ENCODE results near the gene NEURL1B. TPM values are rescaled to one million over a fixed set of nuclear protein-coding genes. Genes with fewer than 3 reads are reported as not detected.

Gene NEURL1B
- polyA plus RNA-seq, 1 of the 3 experiments (the other 2 are of a cell fraction), result 2.8 TPM

DNA sequence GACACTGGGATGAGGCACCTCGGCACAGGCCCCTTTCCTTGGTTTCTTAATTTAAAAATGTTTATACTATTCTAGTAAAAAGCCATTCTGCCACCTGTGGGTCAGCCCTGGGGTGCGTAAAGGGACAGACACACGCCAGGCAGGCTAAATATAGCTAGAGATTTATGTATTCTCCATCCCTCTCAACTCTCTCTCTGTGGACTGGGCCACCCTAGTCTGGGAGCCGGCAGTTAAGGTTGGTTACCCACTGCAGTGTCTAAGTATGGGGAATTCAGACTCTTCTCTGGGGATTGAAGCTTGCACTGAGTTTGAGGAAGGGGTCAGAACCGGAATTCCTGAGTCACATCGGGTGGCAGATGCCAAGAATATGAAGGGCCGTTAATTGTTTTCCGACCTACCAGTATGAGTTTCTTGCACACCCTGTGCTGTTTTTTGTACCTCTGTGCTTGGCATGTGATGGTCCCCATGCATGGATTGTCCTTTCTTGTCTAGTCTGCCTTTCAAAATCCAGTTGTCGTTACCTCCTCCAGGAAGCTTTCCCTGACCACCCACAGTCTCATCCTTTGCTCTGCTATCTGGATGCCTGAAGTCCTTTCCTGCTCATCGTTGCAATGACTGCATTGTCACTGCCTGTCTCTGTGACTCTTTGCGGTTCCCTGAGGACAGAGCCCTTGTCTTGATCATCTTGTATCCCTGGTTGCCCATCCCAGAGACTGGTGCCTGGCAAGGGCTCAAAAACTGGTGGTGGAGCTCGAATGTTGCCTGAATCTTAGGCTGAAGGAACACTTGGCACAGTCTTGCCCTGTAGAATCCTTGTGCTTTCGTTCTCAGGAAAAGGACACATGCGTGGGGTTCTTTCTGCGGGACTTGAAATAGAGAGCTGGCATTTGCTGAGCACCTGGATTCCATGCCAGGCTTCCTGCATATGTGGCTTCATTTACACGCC, 2.1 kb downstream of the NEURL1B start (continued):
- TF ChIP-seq FOXM1 (IDR thresholded peaks at IDR 0.05; ENCODE audit: low read depth), result no peak
- TF ChIP-seq FOSL2 (IDR thresholded peaks at IDR 0.05; ENCODE audit: borderline replicate concordance, low read depth), result no peak
- TF ChIP-seq, protein P1, sequence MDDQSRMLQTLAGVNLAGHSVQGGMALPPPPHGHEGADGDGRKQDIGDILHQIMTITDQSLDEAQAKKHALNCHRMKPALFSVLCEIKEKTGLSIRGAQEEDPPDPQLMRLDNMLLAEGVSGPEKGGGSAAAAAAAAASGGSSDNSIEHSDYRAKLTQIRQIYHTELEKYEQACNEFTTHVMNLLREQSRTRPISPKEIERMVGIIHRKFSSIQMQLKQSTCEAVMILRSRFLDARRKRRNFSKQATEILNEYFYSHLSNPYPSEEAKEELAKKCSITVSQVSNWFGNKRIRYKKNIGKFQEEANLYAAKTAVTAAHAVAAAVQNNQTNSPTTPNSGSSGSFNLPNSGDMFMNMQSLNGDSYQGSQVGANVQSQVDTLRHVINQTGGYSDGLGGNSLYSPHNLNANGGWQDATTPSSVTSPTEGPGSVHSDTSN (IDR thresholded peaks at IDR 0.05), result no peak
- no peak for TF ChIP-seq EP300 (IDR thresholded peaks at IDR 0.05; ENCODE audit: borderline replicate concordance in 1 of 2, low read depth in 1 of 2, low read length in 1 of 2)
- no peak for TF ChIP-seq POLR2AphosphoS5 (IDR thresholded peaks at IDR 0.05; ENCODE audit: low read depth, low read length)
- TF ChIP-seq, protein P2, sequence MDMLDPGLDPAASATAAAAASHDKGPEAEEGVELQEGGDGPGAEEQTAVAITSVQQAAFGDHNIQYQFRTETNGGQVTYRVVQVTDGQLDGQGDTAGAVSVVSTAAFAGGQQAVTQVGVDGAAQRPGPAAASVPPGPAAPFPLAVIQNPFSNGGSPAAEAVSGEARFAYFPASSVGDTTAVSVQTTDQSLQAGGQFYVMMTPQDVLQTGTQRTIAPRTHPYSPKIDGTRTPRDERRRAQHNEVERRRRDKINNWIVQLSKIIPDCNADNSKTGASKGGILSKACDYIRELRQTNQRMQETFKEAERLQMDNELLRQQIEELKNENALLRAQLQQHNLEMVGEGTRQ (IDR thresholded peaks at IDR 0.05; ENCODE audit: borderline replicate concordance, low read depth, low read length), result no peak
- TF ChIP-seq TAF1 (IDR thresholded peaks at IDR 0.05; ENCODE audit: borderline replicate concordance, low read depth, low read length), result no peak
- TF ChIP-seq RAD21 (IDR thresholded peaks at IDR 0.05; ENCODE audit: low read length), result no peak
- TF ChIP-seq ELF1 (IDR thresholded peaks at IDR 0.05), result no peak
- TF ChIP-seq NFIC (IDR thresholded peaks at IDR 0.05; ENCODE audit: borderline replicate concordance), result no peak

DNA sequence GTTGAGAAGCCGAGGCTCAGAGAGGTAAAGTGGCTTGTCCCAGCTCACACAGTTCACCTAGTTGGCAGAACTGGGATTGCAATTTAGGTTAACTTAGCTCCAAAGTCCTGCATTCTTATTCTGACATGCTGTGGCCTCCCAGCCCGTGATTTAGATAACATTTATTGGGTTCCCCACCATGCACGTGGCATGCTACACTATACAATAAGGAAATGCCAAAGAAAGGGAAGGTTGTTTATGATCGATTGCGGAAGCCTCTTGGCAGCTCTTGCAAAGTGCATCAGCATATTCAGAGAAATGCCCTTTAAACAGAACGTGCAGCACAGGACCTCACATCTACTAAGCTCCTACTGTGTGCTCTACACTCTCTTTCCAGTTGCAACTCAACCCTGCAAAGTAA, 3.2 kb downstream of the NEURL1B start:
- peaks cover 5 to 37% of the 10 kb centered on the region in 2 experiments; a peak in 2 of 4 replicates for H3K4me1 ChIP-seq (ENCODE audit: control insufficient read depth in 1 of 2, insufficient read depth in 2 of 2, low read depth in 1 of 2, low read length in 1 of 2)
- no peak overlapping the region for H3K4me3 ChIP-seq (ENCODE audit: low read depth in 2 of 2, low read length in 1 of 2)
- H3K4me2 ChIP-seq, result no peak overlapping the region
- DNase-seq, result no peak
- WGBS (ENCODE audit: low lambda C conversion rate), result 70% methylated on average over 6 of the region's 6 CpGs
- 0 out of 2 replicates have a peak, but pooled peaks cover 3% of the 10 kb centered on the region for H4K20me1 ChIP-seq (ENCODE audit: insufficient read depth)
- H3K27ac ChIP-seq (ENCODE audit: low read depth in 2 of 2, low read length in 1 of 2), result no peak overlapping the region
- H3F3A ChIP-seq (replicated peaks; ENCODE audit: insufficient read depth), result peaks cover 4% of the 10 kb centered on the region
- H3K36me3 ChIP-seq (replicated peaks in 1 of 2; ENCODE audit: control insufficient read depth in 1 of 2, insufficient read depth in 2 of 2, low read length in 1 of 2), result no peaks in the 10 kb centered on the region
- H3K9me3 ChIP-seq, result no peaks in the 10 kb centered on the region
- no peaks in the 10 kb centered on the region for H3K9me2 ChIP-seq
- no peak overlapping the region for H2AFZ ChIP-seq (ENCODE audit: low read depth)
- H3K9ac ChIP-seq, result no peak overlapping the region
- TF ChIP-seq NFIC (IDR thresholded peaks at IDR 0.05; ENCODE audit: borderline replicate concordance), result no peak
- no peak for TF ChIP-seq ELF1 (IDR thresholded peaks at IDR 0.05)
- TF ChIP-seq, protein P3, sequence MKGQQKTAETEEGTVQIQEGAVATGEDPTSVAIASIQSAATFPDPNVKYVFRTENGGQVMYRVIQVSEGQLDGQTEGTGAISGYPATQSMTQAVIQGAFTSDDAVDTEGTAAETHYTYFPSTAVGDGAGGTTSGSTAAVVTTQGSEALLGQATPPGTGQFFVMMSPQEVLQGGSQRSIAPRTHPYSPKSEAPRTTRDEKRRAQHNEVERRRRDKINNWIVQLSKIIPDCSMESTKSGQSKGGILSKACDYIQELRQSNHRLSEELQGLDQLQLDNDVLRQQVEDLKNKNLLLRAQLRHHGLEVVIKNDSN (IDR thresholded peaks at IDR 0.05; ENCODE audit: borderline replicate concordance, low read depth), result no peak
- no peak for TF ChIP-seq GATA2 (CRISPR knock-in tag; IDR thresholded peaks at IDR 0.05)
- TF ChIP-seq TAF1 (IDR thresholded peaks at IDR 0.05; ENCODE audit: borderline replicate concordance, low read depth, low read length), result no peak
- CTCF ChIA-PET, result interaction anchor here (0.6 to 6.7 kb wide), 6 partner anchors 52 to 1223 kb away, joined by 3 to 71 read pairs (median 3); no protein-coding TSS in a partner anchor
- peaks cover 13% of the 10 kb centered on the region; the same call in 1 of the 2 replicates for H3K79me2 ChIP-seq (ENCODE audit: insufficient read depth)
- POLR2A ChIA-PET, result no interaction called here
- H3K27me3 ChIP-seq (ENCODE audit: insufficient read depth), result no peaks in the 10 kb centered on the region
